CD14-positive monocyte (primary cell): Measurements from ENCODE around the gene TBX2. TPM values are rescaled to one million over a fixed set of nuclear protein-coding genes. Genes with fewer than 3 reads are reported as not detected.
A peak's percentile ranks its signal among the peaks of the same experiment; 100 is the strongest.

Experiments used
- DNase-seq, 3 donors: peaks; one replicate each; pipeline ENCODE4 v3.0.0-alpha.2; 2011 to 2022
- H2AFZ ChIP-seq: 2 replicates; pipeline ENCODE4 v1.6.0; 2012; ENCODE audit warnings: mild to moderate bottlenecking, low read depth, low read length, inconsistent platforms; ENCODE audit not compliant: insufficient read depth, poor library complexity, severe bottlenecking
- H3K27ac ChIP-seq, 2 donors: 1 replicate in 1 of 2; 2 replicates in 1 of 2; pipeline ENCODE4 v1.5.1; 2012 to 2013; ENCODE audit warnings: low read length in 2 of 2, control low read depth in 1 of 2, inconsistent platforms in 1 of 2, low read depth in 1 of 2, mild to moderate bottlenecking in 1 of 2
- H3K27me3 ChIP-seq, 2 donors: one replicate each; pipeline versions ENCODE4 v1.6.0 to v1.6.1; 2011 to 2013; ENCODE audit warnings: low read length in 2 of 2; ENCODE audit not compliant: control insufficient read depth in 2 of 2, insufficient read depth in 2 of 2
- H3K36me3 ChIP-seq, 2 donors: replicated peaks in 1 of 2; 1 replicate in 1 of 2; 2 replicates in 1 of 2; pipeline versions ENCODE4 v1.5.1 to v1.6.1; 2012 to 2013; ENCODE audit warnings: low read length in 2 of 2, control low read depth in 1 of 2, inconsistent platforms in 1 of 2, mild to moderate bottlenecking in 1 of 2; ENCODE audit not compliant: insufficient read depth in 2 of 2, control insufficient read depth in 1 of 2
- H3K4me1 ChIP-seq, 2 donors: 1 replicate in 1 of 2; 2 replicates in 1 of 2; pipeline versions ENCODE4 v1.5.1 to v1.6.1; 2012 to 2013; ENCODE audit warnings: low read length in 2 of 2, control low read depth in 1 of 2, inconsistent platforms in 1 of 2, mild to moderate bottlenecking in 1 of 2, moderate library complexity in 1 of 2; ENCODE audit not compliant: insufficient read depth in 2 of 2, control insufficient read depth in 1 of 2
- H3K4me2 ChIP-seq: replicated peaks from 2 replicates; pipeline ENCODE3; 2012; ENCODE audit warnings: low read length, moderate library complexity, mild to moderate bottlenecking; ENCODE audit not compliant: poor library complexity, severe bottlenecking; ENCODE audit errors: extremely low read depth
- H3K4me3 ChIP-seq, 3 experiments: fragments of 200-600 bp in 1 of 3; sonication (generic) in 1 of 3; replicated peaks in 1 of 3; 1 replicate in 2 of 3; 2 replicates in 1 of 3; pipeline ENCODE4 v1.5.1; 2011 to 2013; ENCODE audit warnings: low read length in 3 of 3, mild to moderate bottlenecking in 3 of 3, control low read depth in 2 of 3, low read depth in 2 of 3, inconsistent platforms in 1 of 3, moderate library complexity in 1 of 3
- H3K79me2 ChIP-seq: 2 replicates; pipeline ENCODE4 v1.6.0; 2012; ENCODE audit warnings: mild to moderate bottlenecking, control low read depth, inconsistent platforms, low read length, moderate library complexity; ENCODE audit not compliant: insufficient read depth
- H3K9ac ChIP-seq: 2 replicates; pipeline ENCODE4 v1.6.0; 2017; ENCODE audit warnings: low read length, mild to moderate bottlenecking; ENCODE audit not compliant: insufficient read depth, poor library complexity, severe bottlenecking
- H3K9me3 ChIP-seq, 2 donors: replicated peaks in 1 of 2; 1 replicate in 1 of 2; 2 replicates in 1 of 2; pipeline versions ENCODE4 v1.5.1 to v1.6.1; 2012 to 2013; ENCODE audit warnings: low read length in 2 of 2, control low read depth in 1 of 2; ENCODE audit not compliant: control insufficient read depth in 1 of 2, insufficient read depth in 1 of 2
- H4K20me1 ChIP-seq: 2 replicates; pipeline ENCODE4 v1.6.0; 2012; ENCODE audit warnings: mild to moderate bottlenecking, low read length, control low read depth, moderate library complexity; ENCODE audit not compliant: insufficient read depth
- H3K27ac Mint-ChIP-seq, 7 donors: one replicate each; pipeline ENCODE4 v1.8.0; 2020; ENCODE audit warnings: mild to moderate bottlenecking in 7 of 7, mixed read lengths in 7 of 7, moderate library complexity in 6 of 7, inconsistent platforms in 2 of 7
- H3K27me3 Mint-ChIP-seq, 3 donors: one replicate each; pipeline ENCODE4 v1.8.0; 2021 to 2022; ENCODE audit warnings: low read depth in 3 of 3, mild to moderate bottlenecking in 3 of 3, mixed read lengths in 3 of 3, moderate library complexity in 3 of 3, inconsistent platforms in 1 of 3
- H3K36me3 Mint-ChIP-seq, 2 donors: one replicate each; pipeline ENCODE4 v1.8.0; 2020; ENCODE audit warnings: mixed read lengths in 2 of 2, inconsistent platforms in 1 of 2, mild to moderate bottlenecking in 1 of 2
- H3K4me1 Mint-ChIP-seq: one replicate; pipeline ENCODE4 v1.8.0; 2020; ENCODE audit warnings: mild to moderate bottlenecking, mixed read lengths
- H3K4me3 Mint-ChIP-seq, 2 donors: one replicate each; pipeline ENCODE4 v1.8.0; 2020; ENCODE audit warnings: mild to moderate bottlenecking in 2 of 2, mixed read lengths in 2 of 2, moderate library complexity in 1 of 2
- H3K9me3 Mint-ChIP-seq, 7 donors: one replicate each; pipeline ENCODE4 v1.8.0; 2020 to 2022; ENCODE audit warnings: mixed read lengths in 7 of 7, mild to moderate bottlenecking in 6 of 7, moderate library complexity in 6 of 7, inconsistent platforms in 2 of 7
- CTCF ChIP-seq: fragments of 200-600 bp; IDR thresholded peaks from one replicate; pipeline ENCODE4 v1.8.0; 2022; ENCODE audit warnings: antibody characterized with exemption, mild to moderate bottlenecking
- WGBS: methylation state at CpG from one replicate; pipeline ENCODE4 v1.1.5; 2013; ENCODE audit warnings: missing lambda C conversion rate; ENCODE audit not compliant: insufficient coverage; 5-methylcytosine and 5-hydroxymethylcytosine counted together
- intact Hi-C, 2 donors: fragments of 100-400 bp; cut with micrococcal nuclease; formaldehyde crosslinking; loops; one replicate each; pipeline versions ENCODE4 v1.15.0 to v1.15.1; 2023
- polyA plus RNA-seq, 3 donors: library from polyadenylated mRNA; depleted of rRNA in 1 of 3; unstranded in 2 of 3; stranded (reverse) in 1 of 3; fragments of 300-500 nt in 2 of 3; fragments of >200 nt in 1 of 3; fragmentation: Illumina TruSeq in 2 of 3; gene quantifications; 1 replicate in 2 of 3; 2 replicates in 1 of 3; pipeline ENCODE4 v1.2.3, GENCODE V29; 2012 to 2021

Gene TBX2
- polyA plus RNA-seq, 3 donors = 0.03 TPM; not detected in 2

- no peak for TF ChIP-seq CTCF
- Histone ChIP-seq H3K36me3 (no peaks in the 10 kb centered on the region), H3K79me2 (no peaks in the 10 kb centered on the region), H3K4me2 (no peak overlapping the region), H2AFZ (no peak overlapping the region), H3K9ac (no peak overlapping the region), H3K4me1 (peaks cover 8 to 14% of the 10 kb centered on the region in 2 donors), H3K27me3 (peaks cover 86 to 97% of the 10 kb centered on the region in 2 donors), H4K20me1 (no peaks in the 10 kb centered on the region), H3K4me3 (no peak overlapping the region), H3K27ac (no peak overlapping the region), H3K9me3 (peaks cover 8 to 36% of the 10 kb centered on the region in 2 donors)
- peaks cover 82 to 97% (median 94%) of the 10 kb centered on the region in 3 donors for H3K27me3 Mint-ChIP-seq
- no peak for DNase-seq
- 25% methylated on average over 4 of the region's 17 CpGs for WGBS
- H3K36me3 Mint-ChIP-seq = peaks cover 8 to 12% of the 10 kb centered on the region in 2 donors
- H3K4me3 Mint-ChIP-seq = peak overlapping the region in 1 of 2 donors; percentile 93
- peaks cover 0 to 44% (median 12%) of the 10 kb centered on the region in 7 donors for H3K9me3 Mint-ChIP-seq
- H3K27ac Mint-ChIP-seq = no peak overlapping the region
- intact Hi-C loops = no loop called here
- peaks cover 35% of the 10 kb centered on the region for H3K4me1 Mint-ChIP-seq
These were observed 54.1 kb downstream of the TBX2 start for GRCh38 chr17:61453566-61454380.

- TF ChIP-seq CTCF = no peak
- 6% methylated on average over 86 of the region's 86 CpGs for WGBS
- Histone ChIP-seq H3K4me3 (no peak overlapping the region), H3K9me3 (peaks cover 10 to 37% of the 10 kb centered on the region in 2 donors), H4K20me1 (no peaks in the 10 kb centered on the region), H3K79me2 (no peaks in the 10 kb centered on the region), H3K9ac (no peak overlapping the region), H3K36me3 (no peaks in the 10 kb centered on the region), H3K27me3 (peaks cover 89 to 98% of the 10 kb centered on the region in 2 donors), H3K4me1 (peaks cover 8 to 14% of the 10 kb centered on the region in 2 donors), H2AFZ (no peak overlapping the region), H3K27ac (no peak overlapping the region), H3K4me2 (no peak overlapping the region)
- no peak for DNase-seq
- intact Hi-C loops = no loop called here
- Mint-ChIP-seq H3K9me3 (peaks cover 0 to 46% (median 15%) of the 10 kb centered on the region in 7 donors), H3K27me3 (peaks cover 87 to 98% (median 96%) of the 10 kb centered on the region in 3 donors), H3K4me1 (peaks cover 37% of the 10 kb centered on the region), H3K27ac (no peak overlapping the region), H3K36me3 (peaks cover 8 to 13% of the 10 kb centered on the region in 2 donors), H3K4me3 (peak overlapping the region in 1 of 2 donors; percentile 93)
These were observed 55.0 kb downstream of the TBX2 start for GRCh38 chr17:61454381-61455323.
